Measurements from ENCODE around the gene TAS2R41.
"Not testable (repeated sequence)": the region's sequence is repeated elsewhere in the genome, so short reads cannot be mapped to it uniquely, and the experiment has no call there.

Gene TAS2R41

DNA sequence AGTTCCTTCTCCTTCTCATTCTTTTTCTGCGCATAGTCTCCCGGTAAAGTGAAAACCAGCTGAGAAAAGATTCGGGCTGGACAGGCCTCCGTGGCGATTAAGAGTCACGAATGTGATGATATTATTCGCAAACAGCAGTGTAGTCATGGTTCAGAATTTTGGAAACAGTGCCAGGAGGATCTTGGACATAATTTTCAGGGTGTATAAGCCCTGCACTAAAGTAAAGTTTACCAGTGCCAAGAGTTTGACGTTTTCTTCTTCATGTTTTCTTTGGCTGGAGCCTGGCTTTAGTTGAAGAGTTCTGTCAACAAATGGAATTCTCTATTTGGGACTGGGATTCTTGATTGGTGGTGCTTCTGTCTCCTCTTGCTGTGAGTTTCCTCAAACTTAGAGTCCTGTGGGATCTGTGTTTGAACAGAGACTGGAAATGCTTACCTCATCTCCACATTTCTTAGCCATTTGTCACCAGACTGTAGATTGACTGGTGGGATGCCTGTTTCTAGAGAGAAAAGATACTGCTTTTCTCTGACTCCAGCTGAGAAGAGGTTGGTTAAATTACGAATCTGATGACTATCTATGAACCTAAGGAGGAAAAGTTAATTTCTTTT, 44.7 kb downstream of the TAS2R41 start:
- DNase-seq, result not testable (repeated sequence)
